B cell (primary cell): Measurements from ENCODE around the gene ISCA1.

Experiments used
- CTCF ChIP-seq: fragments of 200-600 bp; IDR thresholded peaks from one replicate; pipeline ENCODE4 v1.8.0; 2022; ENCODE audit warnings: antibody characterized with exemption, mild to moderate bottlenecking
- EZH2 ChIP-seq: IDR thresholded peaks from 2 replicates; pipeline ENCODE4 v1.6.1; 2012; ENCODE audit warnings: borderline replicate concordance, low read depth, mild to moderate bottlenecking, moderate library complexity, low read length; ENCODE audit not compliant: insufficient read depth, poor library complexity, severe bottlenecking

GRCh38 chr9:86262492-86262891 lies 19.8 kb downstream of the ISCA1 start:
- no peak for TF ChIP-seq CTCF
- no peak for TF ChIP-seq EZH2
